ENCODE measurements around the gene MLF1.

MLF1 gene

GRCh38 chr3:158644345-158644908, 73.4 kb downstream of the MLF1 start, which contains the start of gene GFM1 (continued):
- TF ChIP-seq ZNF174 (tag by site-specific recombination; IDR thresholded peaks at IDR 0.05) (no peak), ZNF133 (tag by site-specific recombination; IDR thresholded peaks at IDR 0.05) (no peak), ZNF747 (tag by site-specific recombination; IDR thresholded peaks at IDR 0.05) (no peak), CTCF (tag by site-specific recombination; IDR thresholded peaks at IDR 0.05) (peak; percentile 91), ZSCAN23 (tag by site-specific recombination; IDR thresholded peaks at IDR 0.05) (0 out of 2 replicates have a peak, but pooled peaks have one; percentile 52), ZNF549 (tag by site-specific recombination; IDR thresholded peaks at IDR 0.05) (no peak), ZFHX2 (tag by site-specific recombination; conservative IDR thresholded peaks at IDR 0.05) (0 out of 2 replicates have a peak, but pooled peaks have one; percentile 40), ZNF214 (tag by site-specific recombination; IDR thresholded peaks at IDR 0.05; ENCODE audit: borderline replicate concordance) (no peak), ZNF529 (tag by site-specific recombination; IDR thresholded peaks at IDR 0.05; ENCODE audit: insufficient replicate concordance) (no peak), ZNF398 (tag by site-specific recombination; IDR thresholded peaks at IDR 0.05) (no peak), ZNF658 (tag by site-specific recombination; IDR thresholded peaks at IDR 0.05) (no peak), ZBTB20 (tag by site-specific recombination; IDR thresholded peaks at IDR 0.05) (peak; percentile 25; the same call in 1 of the 2 replicates), ZNF366 (tag by site-specific recombination; conservative IDR thresholded peaks at IDR 0.05) (peak; percentile 100), ZNF248 (tag by site-specific recombination; IDR thresholded peaks at IDR 0.05) (no peak), ZSCAN30 (tag by site-specific recombination; IDR thresholded peaks at IDR 0.05) (peak; percentile 95), ZNF423 (tag by site-specific recombination; IDR thresholded peaks at IDR 0.05) (no peak), ZNF302 (tag by site-specific recombination; IDR thresholded peaks at IDR 0.05; ENCODE audit: low read depth) (no peak), ZNF19 (tag by site-specific recombination; IDR thresholded peaks at IDR 0.05; ENCODE audit: low read depth) (no peak)
- TF ChIP-seq, protein P1, sequence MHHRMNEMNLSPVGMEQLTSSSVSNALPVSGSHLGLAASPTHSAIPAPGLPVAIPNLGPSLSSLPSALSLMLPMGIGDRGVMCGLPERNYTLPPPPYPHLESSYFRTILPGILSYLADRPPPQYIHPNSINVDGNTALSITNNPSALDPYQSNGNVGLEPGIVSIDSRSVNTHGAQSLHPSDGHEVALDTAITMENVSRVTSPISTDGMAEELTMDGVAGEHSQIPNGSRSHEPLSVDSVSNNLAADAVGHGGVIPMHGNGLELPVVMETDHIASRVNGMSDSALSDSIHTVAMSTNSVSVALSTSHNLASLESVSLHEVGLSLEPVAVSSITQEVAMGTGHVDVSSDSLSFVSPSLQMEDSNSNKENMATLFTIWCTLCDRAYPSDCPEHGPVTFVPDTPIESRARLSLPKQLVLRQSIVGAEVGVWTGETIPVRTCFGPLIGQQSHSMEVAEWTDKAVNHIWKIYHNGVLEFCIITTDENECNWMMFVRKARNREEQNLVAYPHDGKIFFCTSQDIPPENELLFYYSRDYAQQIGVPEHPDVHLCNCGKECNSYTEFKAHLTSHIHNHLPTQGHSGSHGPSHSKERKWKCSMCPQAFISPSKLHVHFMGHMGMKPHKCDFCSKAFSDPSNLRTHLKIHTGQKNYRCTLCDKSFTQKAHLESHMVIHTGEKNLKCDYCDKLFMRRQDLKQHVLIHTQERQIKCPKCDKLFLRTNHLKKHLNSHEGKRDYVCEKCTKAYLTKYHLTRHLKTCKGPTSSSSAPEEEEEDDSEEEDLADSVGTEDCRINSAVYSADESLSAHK (tag by site-specific recombination; IDR thresholded peaks at IDR 0.05), result 0 out of 2 replicates have a peak, but pooled peaks have one; percentile 27
- TF ChIP-seq, protein P2, sequence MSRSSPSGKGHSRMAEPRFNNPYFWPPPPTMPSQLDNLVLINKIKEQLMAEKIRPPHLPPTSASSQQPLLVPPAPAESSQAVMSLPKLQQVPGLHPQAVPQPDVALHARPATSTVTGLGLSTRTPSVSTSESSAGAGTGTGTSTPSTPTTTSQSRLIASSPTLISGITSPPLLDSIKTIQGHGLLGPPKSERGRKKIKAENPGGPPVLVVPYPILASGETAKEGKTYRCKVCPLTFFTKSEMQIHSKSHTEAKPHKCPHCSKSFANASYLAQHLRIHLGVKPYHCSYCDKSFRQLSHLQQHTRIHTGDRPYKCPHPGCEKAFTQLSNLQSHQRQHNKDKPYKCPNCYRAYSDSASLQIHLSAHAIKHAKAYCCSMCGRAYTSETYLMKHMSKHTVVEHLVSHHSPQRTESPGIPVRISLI (tag by site-specific recombination; IDR thresholded peaks at IDR 0.05), result peak; percentile 97
- TF ChIP-seq, protein P3, sequence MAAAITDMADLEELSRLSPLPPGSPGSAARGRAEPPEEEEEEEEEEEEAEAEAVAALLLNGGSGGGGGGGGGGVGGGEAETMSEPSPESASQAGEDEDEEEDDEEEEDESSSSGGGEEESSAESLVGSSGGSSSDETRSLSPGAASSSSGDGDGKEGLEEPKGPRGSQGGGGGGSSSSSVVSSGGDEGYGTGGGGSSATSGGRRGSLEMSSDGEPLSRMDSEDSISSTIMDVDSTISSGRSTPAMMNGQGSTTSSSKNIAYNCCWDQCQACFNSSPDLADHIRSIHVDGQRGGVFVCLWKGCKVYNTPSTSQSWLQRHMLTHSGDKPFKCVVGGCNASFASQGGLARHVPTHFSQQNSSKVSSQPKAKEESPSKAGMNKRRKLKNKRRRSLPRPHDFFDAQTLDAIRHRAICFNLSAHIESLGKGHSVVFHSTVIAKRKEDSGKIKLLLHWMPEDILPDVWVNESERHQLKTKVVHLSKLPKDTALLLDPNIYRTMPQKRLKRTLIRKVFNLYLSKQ (tag by site-specific recombination; IDR thresholded peaks at IDR 0.05; ENCODE audit: borderline replicate concordance), result no peak
- TF ChIP-seq, protein P4, sequence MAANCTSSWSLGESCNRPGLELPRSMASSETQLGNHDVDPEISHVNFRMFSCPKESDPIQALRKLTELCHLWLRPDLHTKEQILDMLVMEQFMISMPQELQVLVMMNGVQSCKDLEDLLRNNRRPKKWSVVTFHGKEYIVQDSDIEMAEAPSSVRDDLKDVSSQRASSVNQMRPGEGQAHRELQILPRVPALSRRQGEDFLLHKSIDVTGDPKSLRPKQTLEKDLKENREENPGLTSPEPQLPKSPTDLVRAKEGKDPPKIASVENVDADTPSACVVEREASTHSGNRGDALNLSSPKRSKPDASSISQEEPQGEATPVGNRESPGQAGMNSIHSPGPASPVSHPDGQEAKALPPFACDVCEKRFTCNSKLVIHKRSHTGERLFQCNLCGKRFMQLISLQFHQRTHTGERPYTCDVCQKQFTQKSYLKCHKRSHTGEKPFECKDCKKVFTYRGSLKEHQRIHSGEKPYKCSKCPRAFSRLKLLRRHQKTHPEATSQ (tag by site-specific recombination; IDR thresholded peaks at IDR 0.05), result 0 out of 2 replicates have a peak, but pooled peaks have one; percentile 32
- TF ChIP-seq, protein P5, sequence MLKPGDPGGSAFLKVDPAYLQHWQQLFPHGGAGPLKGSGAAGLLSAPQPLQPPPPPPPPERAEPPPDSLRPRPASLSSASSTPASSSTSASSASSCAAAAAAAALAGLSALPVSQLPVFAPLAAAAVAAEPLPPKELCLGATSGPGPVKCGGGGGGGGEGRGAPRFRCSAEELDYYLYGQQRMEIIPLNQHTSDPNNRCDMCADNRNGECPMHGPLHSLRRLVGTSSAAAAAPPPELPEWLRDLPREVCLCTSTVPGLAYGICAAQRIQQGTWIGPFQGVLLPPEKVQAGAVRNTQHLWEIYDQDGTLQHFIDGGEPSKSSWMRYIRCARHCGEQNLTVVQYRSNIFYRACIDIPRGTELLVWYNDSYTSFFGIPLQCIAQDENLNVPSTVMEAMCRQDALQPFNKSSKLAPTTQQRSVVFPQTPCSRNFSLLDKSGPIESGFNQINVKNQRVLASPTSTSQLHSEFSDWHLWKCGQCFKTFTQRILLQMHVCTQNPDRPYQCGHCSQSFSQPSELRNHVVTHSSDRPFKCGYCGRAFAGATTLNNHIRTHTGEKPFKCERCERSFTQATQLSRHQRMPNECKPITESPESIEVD (tag by site-specific recombination; IDR thresholded peaks at IDR 0.05), result no peak
- TF ChIP-seq, protein P6, sequence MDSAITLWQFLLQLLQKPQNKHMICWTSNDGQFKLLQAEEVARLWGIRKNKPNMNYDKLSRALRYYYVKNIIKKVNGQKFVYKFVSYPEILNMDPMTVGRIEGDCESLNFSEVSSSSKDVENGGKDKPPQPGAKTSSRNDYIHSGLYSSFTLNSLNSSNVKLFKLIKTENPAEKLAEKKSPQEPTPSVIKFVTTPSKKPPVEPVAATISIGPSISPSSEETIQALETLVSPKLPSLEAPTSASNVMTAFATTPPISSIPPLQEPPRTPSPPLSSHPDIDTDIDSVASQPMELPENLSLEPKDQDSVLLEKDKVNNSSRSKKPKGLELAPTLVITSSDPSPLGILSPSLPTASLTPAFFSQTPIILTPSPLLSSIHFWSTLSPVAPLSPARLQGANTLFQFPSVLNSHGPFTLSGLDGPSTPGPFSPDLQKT (IDR thresholded peaks at IDR 0.05; ENCODE audit: borderline replicate concordance, low read depth, low read length), result no peak

Measured in HEK293 (cell line).